ENCODE data around the gene C14orf119. TPM values are rescaled to one million over a fixed set of nuclear protein-coding genes. Genes with fewer than 3 reads are reported as not detected.
"Not testable (repeated sequence)": the region's sequence is repeated elsewhere in the genome, so short reads cannot be mapped to it uniquely, and the experiment has no call there.

The C14orf119 gene
- total RNA-seq, 1 donor from 2014 or later, result 55.6 TPM

DNA sequence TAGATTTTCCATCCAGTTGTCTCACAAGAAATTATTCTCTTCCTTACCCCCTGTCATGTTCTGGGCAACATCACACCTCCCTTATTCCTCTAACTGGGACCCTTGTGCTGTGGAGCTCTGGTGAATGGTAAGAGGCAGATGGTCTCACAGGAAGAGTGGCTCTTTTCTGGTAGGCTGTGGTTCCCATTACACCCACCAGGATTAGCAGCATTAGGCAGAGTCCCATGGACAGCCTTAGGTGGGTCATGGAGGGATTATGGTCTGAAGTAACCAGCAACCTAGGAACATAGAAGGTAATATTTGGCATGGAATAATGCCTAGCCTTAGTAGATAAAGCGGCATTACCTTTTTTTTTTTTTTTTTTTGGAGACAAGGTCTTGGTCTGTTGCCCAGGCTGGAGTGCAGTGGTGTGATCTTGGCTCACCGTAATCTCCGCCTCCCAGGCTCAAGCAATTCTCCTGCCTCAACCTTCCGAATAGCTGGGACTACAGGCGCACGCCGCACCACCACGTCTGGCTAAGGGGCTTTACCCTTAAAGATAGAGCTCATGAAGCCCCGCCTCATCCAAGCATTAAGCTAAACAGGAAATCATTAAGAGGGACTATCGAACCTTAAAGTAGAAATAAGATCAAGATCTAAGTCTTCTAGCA is 4.0 kb downstream of the C14orf119 start:
- no peak overlapping the region for H3K27ac Mint-ChIP-seq
- no peak for DNase-seq (ENCODE audit: low spot score)
- H3K4me1 Mint-ChIP-seq (ENCODE audit: low read depth), result peaks cover 15% of the 10 kb centered on the region
- peaks cover 24% of the 10 kb centered on the region for H3K36me3 Mint-ChIP-seq (ENCODE audit: low read depth)
- H3K4me3 Mint-ChIP-seq, result no peak overlapping the region
- H3K27me3 Mint-ChIP-seq (ENCODE audit: insufficient read depth), result peaks cover 14% of the 10 kb centered on the region
- H3K9me3 Mint-ChIP-seq, result no peaks in the 10 kb centered on the region
- intact Hi-C loops (cut with micrococcal nuclease), result loop anchor here (10.0 kb wide), 2 partner anchors 515 to 1135 kb away; partner anchors contain the start of genes DAD1, GMPR2 and NEDD8

GRCh38 chr14:23101213-23101970 is 6.1 kb downstream of the C14orf119 start:
- peaks cover 14% of the 10 kb centered on the region for H3K27me3 Mint-ChIP-seq (ENCODE audit: insufficient read depth)

GRCh38 chr14:23101986-23102625 is 6.8 kb downstream of the C14orf119 start:
- Mint-ChIP-seq H3K27ac (no peak overlapping the region), H3K4me1 (ENCODE audit: low read depth) (peaks cover 7% of the 10 kb centered on the region), H3K9me3 (no peaks in the 10 kb centered on the region), H3K27me3 (ENCODE audit: insufficient read depth) (peaks cover 14% of the 10 kb centered on the region), H3K36me3 (ENCODE audit: low read depth) (peaks cover 21% of the 10 kb centered on the region), H3K4me3 (no peak overlapping the region)
- intact Hi-C loops (cut with micrococcal nuclease), result no loop called here
- DNase-seq (ENCODE audit: low spot score), result no peak

More at GRCh38 chr14:23101213-23101970, 6.1 kb downstream of the C14orf119 start:
- no peak overlapping the region for H3K4me3 Mint-ChIP-seq
- H3K36me3 Mint-ChIP-seq (ENCODE audit: low read depth), result peaks cover 24% of the 10 kb centered on the region
- peaks cover 14% of the 10 kb centered on the region for H3K4me1 Mint-ChIP-seq (ENCODE audit: low read depth)
- intact Hi-C loops (cut with micrococcal nuclease), result no loop called here
- DNase-seq (ENCODE audit: low spot score), result no peak
- no peak overlapping the region for H3K27ac Mint-ChIP-seq
- no peaks in the 10 kb centered on the region for H3K9me3 Mint-ChIP-seq

DNA sequence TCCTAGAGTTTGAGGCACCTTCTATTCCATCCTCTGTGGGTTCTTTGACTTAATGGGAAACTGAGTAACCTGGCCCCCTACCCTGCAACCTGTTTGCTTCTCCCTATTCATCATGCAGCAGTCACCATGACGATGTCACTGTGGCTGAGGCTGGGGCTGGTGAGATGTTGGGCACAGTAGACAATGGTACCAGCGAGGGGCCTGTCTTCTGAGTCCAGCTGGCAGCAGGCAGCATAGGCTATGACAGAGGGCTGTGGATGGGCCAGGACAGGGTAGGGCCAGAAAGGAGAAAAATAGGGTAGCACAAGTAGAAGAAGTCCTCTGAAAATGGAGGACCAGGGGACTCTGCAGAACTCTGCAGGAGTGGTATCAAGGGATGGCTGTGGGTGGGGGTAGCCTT is 7.5 kb downstream of the C14orf119 start:
- no peaks in the 10 kb centered on the region for H3K9me3 Mint-ChIP-seq
- H3K27me3 Mint-ChIP-seq (ENCODE audit: insufficient read depth), result peaks cover 14% of the 10 kb centered on the region
- H3K36me3 Mint-ChIP-seq (ENCODE audit: low read depth), result peaks cover 15% of the 10 kb centered on the region
- H3K4me1 Mint-ChIP-seq (ENCODE audit: low read depth), result peaks cover under 1% of the 10 kb centered on the region
- intact Hi-C loops (cut with micrococcal nuclease), result no loop called here
- H3K27ac Mint-ChIP-seq, result no peak overlapping the region
- DNase-seq (ENCODE audit: low spot score), result no peak
- no peak overlapping the region for H3K4me3 Mint-ChIP-seq

- H3K27me3 Mint-ChIP-seq (ENCODE audit: insufficient read depth), result peaks cover 14% of the 10 kb centered on the region
- H3K27ac Mint-ChIP-seq, result no peak overlapping the region
- intact Hi-C loops (cut with micrococcal nuclease), result no loop called here
- no peak for DNase-seq (ENCODE audit: low spot score)
- H3K9me3 Mint-ChIP-seq, result no peaks in the 10 kb centered on the region
- H3K4me1 Mint-ChIP-seq (ENCODE audit: low read depth), result no peaks in the 10 kb centered on the region
- peaks cover 9% of the 10 kb centered on the region for H3K36me3 Mint-ChIP-seq (ENCODE audit: low read depth)
- no peak overlapping the region for H3K4me3 Mint-ChIP-seq
Measured at GRCh38 chr14:23103581-23103980, 8.3 kb downstream of the C14orf119 start.

DNA sequence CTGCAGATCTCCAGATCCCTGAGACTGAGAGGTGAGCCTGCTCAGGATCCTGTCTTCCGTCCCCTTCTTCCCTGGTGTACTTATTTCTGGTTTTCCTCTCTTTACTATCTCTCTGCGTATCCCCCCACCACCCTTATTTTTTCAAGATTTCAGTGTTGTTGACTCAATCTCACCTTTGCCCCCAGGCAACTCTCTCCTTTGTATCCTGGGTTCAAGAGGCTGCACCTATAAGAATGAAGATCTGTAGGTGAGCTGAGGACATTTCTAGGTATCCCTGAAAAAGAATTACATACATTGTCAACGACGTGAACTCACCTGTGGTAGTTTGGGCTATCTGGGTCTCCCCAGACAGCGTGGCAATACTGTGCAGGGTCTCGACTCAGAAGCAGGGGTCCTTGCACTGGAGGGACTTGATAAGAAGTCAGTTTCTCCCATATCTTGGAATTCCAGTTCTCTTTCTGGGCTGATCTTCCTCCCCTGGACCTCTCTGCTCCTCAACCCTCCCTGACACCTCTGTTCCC is 8.8 kb downstream of the C14orf119 start:
- no peaks in the 10 kb centered on the region for H3K9me3 Mint-ChIP-seq
- no peak overlapping the region for H3K4me3 Mint-ChIP-seq
- peaks cover 15% of the 10 kb centered on the region for H3K27me3 Mint-ChIP-seq (ENCODE audit: insufficient read depth)
- H3K4me1 Mint-ChIP-seq (ENCODE audit: low read depth), result no peaks in the 10 kb centered on the region
- H3K36me3 Mint-ChIP-seq (ENCODE audit: low read depth), result peaks cover 5% of the 10 kb centered on the region
- no peak for DNase-seq (ENCODE audit: low spot score)
- intact Hi-C loops (cut with micrococcal nuclease), result no loop called here
- no peak overlapping the region for H3K27ac Mint-ChIP-seq

DNA sequence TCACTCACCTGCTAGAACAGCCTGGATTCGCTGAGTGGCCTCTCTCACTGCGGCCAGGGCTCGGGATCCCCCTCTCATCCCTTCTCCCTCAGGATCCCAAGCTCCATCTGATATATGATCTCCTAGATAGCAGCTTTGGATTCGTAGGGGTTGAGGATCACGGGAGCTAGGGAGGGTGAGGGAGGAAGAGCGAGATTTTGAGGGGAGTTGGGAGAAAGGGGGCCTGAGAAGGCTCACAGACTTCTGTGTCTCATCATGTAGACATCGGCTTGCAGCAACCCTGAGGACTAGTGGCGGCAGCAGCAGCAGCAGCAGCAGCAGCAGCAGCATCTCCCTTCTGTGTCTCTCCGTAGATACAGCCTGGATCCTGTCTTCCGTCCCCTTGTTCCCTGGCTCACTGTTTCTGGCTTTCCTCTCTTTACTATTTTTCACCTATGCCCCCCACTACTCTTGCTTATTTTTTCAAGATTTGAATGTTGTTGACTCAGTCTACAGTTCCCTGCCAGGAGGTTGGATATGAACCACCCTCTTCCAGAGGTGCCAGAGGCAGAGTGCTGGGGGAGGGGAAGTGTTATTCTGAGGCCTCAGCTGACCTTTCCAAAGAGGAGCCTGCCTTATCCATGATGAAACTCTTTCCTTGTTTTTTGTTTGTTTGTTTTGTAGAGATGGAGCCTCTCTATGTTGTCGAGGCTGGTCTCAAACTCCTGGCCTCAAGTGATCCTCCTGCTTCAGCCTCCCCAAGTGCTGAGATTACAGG is 9.5 kb downstream of the C14orf119 start, which contains the start of gene CIROP:
Gene CIROP (minus strand): TSS at position 399 of the 757 bp plus-strand sequence. CDS start 69 bp downstream, at position 330.
- intact Hi-C loops (cut with micrococcal nuclease), result no loop called here
- peaks cover 17% of the 10 kb centered on the region for H3K27me3 Mint-ChIP-seq (ENCODE audit: insufficient read depth)
- no peak for DNase-seq (ENCODE audit: low spot score)
- H3K4me3 Mint-ChIP-seq, result no peak within 1 kb of the TSS
- no peaks in the 10 kb centered on the region for H3K4me1 Mint-ChIP-seq (ENCODE audit: low read depth)
- no peaks in the 10 kb centered on the region for H3K36me3 Mint-ChIP-seq (ENCODE audit: low read depth)
- H3K27ac Mint-ChIP-seq, result no peak within 1 kb of the TSS
- no peaks in the 10 kb centered on the region for H3K9me3 Mint-ChIP-seq

GRCh38 chr14:23105348-23105824 is 10.1 kb downstream of the C14orf119 start:
- Mint-ChIP-seq H3K36me3 (ENCODE audit: low read depth) (no peaks in the 10 kb centered on the region), H3K27ac (no peak overlapping the region), H3K4me3 (no peak overlapping the region), H3K27me3 (ENCODE audit: insufficient read depth) (peaks cover 17% of the 10 kb centered on the region), H3K4me1 (ENCODE audit: low read depth) (no peaks in the 10 kb centered on the region), H3K9me3 (no peaks in the 10 kb centered on the region)
- no peak for DNase-seq (ENCODE audit: low spot score)
- intact Hi-C loops (cut with micrococcal nuclease), result no loop called here

DNA sequence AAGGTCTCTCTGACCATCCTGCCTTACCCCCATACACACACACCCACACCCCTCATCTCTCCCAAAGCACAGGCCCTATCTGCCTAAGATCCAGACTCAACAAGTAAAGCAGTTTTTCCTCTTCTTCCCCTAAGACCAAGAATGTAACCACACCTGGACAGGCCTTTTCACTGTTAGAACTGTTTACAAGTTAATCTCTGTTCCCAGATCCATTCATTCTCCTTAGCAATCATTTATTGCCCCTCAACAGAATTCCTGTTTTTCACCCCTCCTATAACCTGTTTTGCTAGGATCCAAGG is 11.4 kb downstream of the C14orf119 start:
- intact Hi-C loops (cut with micrococcal nuclease), result no loop called here
- H3K4me1 Mint-ChIP-seq (ENCODE audit: low read depth), result no peaks in the 10 kb centered on the region
- no peaks in the 10 kb centered on the region for H3K9me3 Mint-ChIP-seq
- no peaks in the 10 kb centered on the region for H3K36me3 Mint-ChIP-seq (ENCODE audit: low read depth)
- no peak for DNase-seq (ENCODE audit: low spot score)
- no peak overlapping the region for H3K27ac Mint-ChIP-seq
- peaks cover 17% of the 10 kb centered on the region for H3K27me3 Mint-ChIP-seq (ENCODE audit: insufficient read depth)
- H3K4me3 Mint-ChIP-seq, result no peak overlapping the region

DNA sequence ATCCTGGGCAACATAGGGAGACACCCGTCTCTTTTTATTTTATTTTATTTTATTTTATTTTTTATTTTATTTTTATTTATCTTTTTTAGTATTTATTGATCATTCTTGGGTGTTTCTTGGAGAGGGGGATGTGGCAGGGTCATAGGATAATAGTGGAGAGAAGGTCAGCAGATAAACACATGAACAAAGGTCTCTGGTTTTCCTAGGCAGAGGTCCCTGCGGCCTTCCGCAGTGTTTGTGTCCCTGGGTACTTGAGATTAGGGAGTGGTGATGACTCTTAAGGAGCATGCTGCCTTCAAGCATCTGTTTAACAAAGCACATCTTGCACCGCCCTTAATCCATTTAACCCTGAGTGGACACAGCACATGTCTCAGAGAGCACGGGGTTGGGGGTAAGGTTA is 12.3 kb downstream of the C14orf119 start:
- H3K4me3 Mint-ChIP-seq; H3K9me3 Mint-ChIP-seq; intact Hi-C loops (cut with micrococcal nuclease); H3K4me1 Mint-ChIP-seq (ENCODE audit: low read depth); H3K27ac Mint-ChIP-seq; H3K36me3 Mint-ChIP-seq (ENCODE audit: low read depth); DNase-seq (ENCODE audit: low spot score): not testable (repeated sequence)
- H3K27me3 Mint-ChIP-seq (ENCODE audit: insufficient read depth), result peaks cover 17% of the 10 kb centered on the region

- H3K4me3 Mint-ChIP-seq; DNase-seq (ENCODE audit: low spot score); H3K36me3 Mint-ChIP-seq (ENCODE audit: low read depth); intact Hi-C loops (cut with micrococcal nuclease); H3K9me3 Mint-ChIP-seq; H3K27ac Mint-ChIP-seq; H3K4me1 Mint-ChIP-seq (ENCODE audit: low read depth): not testable (repeated sequence)
- peaks cover 13% of the 10 kb centered on the region for H3K27me3 Mint-ChIP-seq (ENCODE audit: insufficient read depth)
Measured at GRCh38 chr14:23108169-23108568, 12.9 kb downstream of the C14orf119 start.

DNA sequence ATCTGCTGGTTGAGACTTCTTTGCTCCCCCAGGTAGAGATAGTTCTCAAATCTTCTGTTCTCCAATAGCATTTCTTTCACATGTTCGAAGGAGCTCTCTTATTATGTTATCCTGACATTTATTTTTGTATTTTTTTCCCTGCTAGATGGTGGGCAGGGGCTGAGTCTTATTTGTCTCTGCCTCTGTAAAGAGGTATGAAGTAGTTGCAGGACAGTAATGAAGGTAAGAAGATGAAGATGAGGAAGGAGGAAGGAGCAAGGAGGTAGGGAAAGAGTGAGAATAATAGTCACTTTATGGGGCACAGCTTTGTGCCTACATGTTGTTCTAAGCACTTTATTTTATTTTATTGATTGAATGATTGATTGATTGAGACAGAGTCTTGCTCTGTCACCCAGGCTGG is 14.5 kb downstream of the C14orf119 start:
- Mint-ChIP-seq H3K4me1 (ENCODE audit: low read depth) (peaks cover 6% of the 10 kb centered on the region), H3K36me3 (ENCODE audit: low read depth) (no peaks in the 10 kb centered on the region), H3K27me3 (ENCODE audit: insufficient read depth) (peaks cover 7% of the 10 kb centered on the region), H3K27ac (no peak overlapping the region), H3K9me3 (no peaks in the 10 kb centered on the region), H3K4me3 (no peak overlapping the region)
- no peak for DNase-seq (ENCODE audit: low spot score)
- intact Hi-C loops (cut with micrococcal nuclease), result loop anchor here (1.0 kb wide), 1 partner anchor 32 kb away; no protein-coding TSS in a partner anchor
